ACC112 (cell line): ENCODE measurements around the gene INPP5F.

Source experiments
- H2AFZ ChIP-seq: fragments of 200-600 bp; sonication (generic); one replicate; pipeline ENCODE4 v1.6.0; 2017; ENCODE audit warnings: antibody characterized with exemption, low read length; ENCODE audit not compliant: unreplicated experiment
- H3K27ac ChIP-seq: fragments of 200-600 bp; sonication (generic); 2 replicates; pipeline ENCODE4 v1.5.1; 2014; ENCODE audit warnings: low read depth, mild to moderate bottlenecking, antibody characterized with exemption, low read length, moderate library complexity
- H3K27me3 ChIP-seq: fragments of 200-600 bp; sonication (generic); 2 replicates; pipeline ENCODE4 v1.6.1; 2014; ENCODE audit warnings: mild to moderate bottlenecking, antibody characterized with exemption, low read length, moderate library complexity, mixed read lengths; ENCODE audit not compliant: insufficient read depth
- H3K36me3 ChIP-seq: fragments of 200-600 bp; sonication (generic); 2 replicates; pipeline ENCODE4 v1.6.1; 2016; ENCODE audit warnings: mild to moderate bottlenecking, antibody characterized with exemption, low read length, moderate library complexity, mixed read lengths; ENCODE audit not compliant: insufficient read depth
- H3K4me1 ChIP-seq: fragments of 200-600 bp; sonication (generic); one replicate; pipeline ENCODE4 v1.6.1; 2016; ENCODE audit warnings: low read length, mixed read lengths; ENCODE audit not compliant: insufficient read depth, unreplicated experiment, control insufficient read depth
- H3K4me3 ChIP-seq: fragments of 200-600 bp; sonication (generic); 2 replicates; pipeline ENCODE4 v1.5.1; 2014; ENCODE audit warnings: mild to moderate bottlenecking, low read depth, low read length
- H3K79me2 ChIP-seq: fragments of 200-600 bp; sonication (generic); one replicate; pipeline ENCODE4 v1.6.0; 2016; ENCODE audit warnings: low read length; ENCODE audit not compliant: control insufficient read depth, unreplicated experiment, insufficient read depth

INPP5F gene

DNA sequence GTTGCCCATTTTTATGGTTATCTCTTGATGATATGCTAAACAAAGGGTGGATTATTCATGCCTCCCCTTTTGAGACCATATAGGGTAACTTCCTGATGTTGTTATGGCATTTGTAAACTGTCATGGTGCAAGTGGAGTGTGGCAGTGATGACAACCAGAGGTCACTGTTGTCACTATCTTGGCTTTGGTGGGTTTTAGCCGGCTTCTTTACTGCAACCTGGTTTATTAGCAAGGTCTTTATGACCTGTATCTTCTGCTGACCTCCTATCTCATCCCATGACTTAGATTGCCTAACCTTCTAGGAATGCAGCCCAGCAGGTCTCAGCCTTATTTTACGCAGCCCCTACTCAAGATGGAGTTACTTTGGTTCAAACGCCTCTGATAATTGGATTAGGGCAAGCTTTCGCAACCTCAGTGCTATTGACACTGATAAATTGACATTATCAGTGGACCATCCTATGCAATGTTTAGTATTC, 37.8 kb upstream of the INPP5F start:
- Histone ChIP-seq H3K27ac (no peak overlapping the region), H3K27me3 (no peaks in the 10 kb centered on the region), H3K79me2 (no peaks in the 10 kb centered on the region), H3K4me3 (no peak overlapping the region), H3K36me3 (no peaks in the 10 kb centered on the region), H3K4me1 (peaks cover 5% of the 10 kb centered on the region), H2AFZ (peak overlapping the region; percentile 49)

- Histone ChIP-seq H2AFZ (no peak overlapping the region), H3K27ac (no peak overlapping the region), H3K79me2 (no peaks in the 10 kb centered on the region), H3K4me3 (no peak overlapping the region), H3K36me3 (no peaks in the 10 kb centered on the region), H3K4me1 (peaks cover 5% of the 10 kb centered on the region), H3K27me3 (no peaks in the 10 kb centered on the region)
Observed at GRCh38 chr10:119689016-119689580, 36.8 kb upstream of the INPP5F start.

- Histone ChIP-seq H3K4me1 (peaks cover 5% of the 10 kb centered on the region), H3K36me3 (no peaks in the 10 kb centered on the region), H3K4me3 (no peak overlapping the region), H3K27me3 (peaks cover 9% of the 10 kb centered on the region; the same call in 1 of the 2 replicates), H2AFZ (no peak overlapping the region), H3K27ac (no peak overlapping the region), H3K79me2 (no peaks in the 10 kb centered on the region)
Observed at GRCh38 chr10:119691726-119692125, 34.1 kb upstream of the INPP5F start.

GRCh38 chr10:119693262-119693957, 32.4 kb upstream of the INPP5F start:
- H3K4me3 ChIP-seq, result no peak overlapping the region
- H3K4me1 ChIP-seq, result no peaks in the 10 kb centered on the region
- peaks cover 9% of the 10 kb centered on the region; the same call in 1 of the 2 replicates for H3K27me3 ChIP-seq
- no peak overlapping the region for H3K27ac ChIP-seq
- no peak overlapping the region for H2AFZ ChIP-seq
- no peaks in the 10 kb centered on the region for H3K36me3 ChIP-seq
- H3K79me2 ChIP-seq, result no peaks in the 10 kb centered on the region

DNA sequence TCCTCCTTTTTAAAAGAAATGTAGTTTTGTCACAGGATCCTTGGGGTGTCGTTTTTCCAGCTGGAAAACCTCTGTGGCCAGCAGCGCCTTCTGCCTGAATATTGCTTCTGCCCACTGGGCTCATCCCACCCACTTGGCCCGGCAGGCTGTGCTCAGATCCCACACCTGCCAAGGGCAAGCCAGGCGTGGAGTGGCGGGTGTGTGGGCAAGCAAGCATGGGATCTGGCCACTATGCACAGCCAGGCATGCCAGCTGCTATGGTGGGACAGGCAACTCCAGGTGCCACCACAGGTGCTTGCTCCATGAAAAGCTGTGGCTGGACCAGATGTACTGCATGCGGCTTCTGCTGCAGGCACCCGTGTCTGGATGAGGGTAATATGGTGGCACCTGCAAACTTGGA, 31.2 kb upstream of the INPP5F start:
- H3K27me3 ChIP-seq, result peaks cover 9% of the 10 kb centered on the region; the same call in 1 of the 2 replicates
- H3K4me1 ChIP-seq, result no peaks in the 10 kb centered on the region
- no peaks in the 10 kb centered on the region for H3K36me3 ChIP-seq
- H3K79me2 ChIP-seq, result no peaks in the 10 kb centered on the region
- no peak overlapping the region for H3K27ac ChIP-seq
- no peak overlapping the region for H3K4me3 ChIP-seq
- H2AFZ ChIP-seq, result no peak overlapping the region

DNA sequence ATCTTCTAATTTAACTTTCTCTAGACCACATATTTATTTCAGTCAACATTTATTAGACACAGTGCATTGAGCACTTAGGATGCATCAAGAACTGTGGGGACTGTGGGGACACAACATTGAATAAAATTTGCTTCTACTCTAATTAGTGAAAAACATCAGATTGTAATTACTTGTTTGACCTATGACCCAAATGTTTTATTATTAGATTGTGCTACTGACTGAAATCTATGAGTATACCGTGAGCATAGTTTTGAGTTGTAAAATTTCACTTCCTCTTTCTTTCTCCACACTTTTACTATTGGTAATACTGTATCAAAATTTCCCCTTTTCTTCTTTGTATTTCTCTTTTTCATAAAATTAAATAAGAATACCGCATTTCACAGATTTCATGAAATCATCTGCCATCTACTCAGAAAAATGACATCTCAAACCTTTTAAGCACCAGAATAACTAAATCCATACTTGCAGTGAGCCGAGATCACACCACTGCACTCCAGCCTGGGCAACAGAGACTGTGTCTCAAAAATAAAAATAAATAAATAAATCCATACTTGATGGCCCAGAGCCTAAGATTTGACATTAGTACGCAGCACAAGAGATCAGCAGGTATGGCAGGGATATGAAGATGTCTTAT, 25.4 kb upstream of the INPP5F start:
- no peaks in the 10 kb centered on the region for H3K79me2 ChIP-seq
- H3K27ac ChIP-seq, result no peak overlapping the region
- no peak overlapping the region for H3K4me3 ChIP-seq
- no peaks in the 10 kb centered on the region for H3K4me1 ChIP-seq
- no peaks in the 10 kb centered on the region for H3K36me3 ChIP-seq
- no peak overlapping the region for H2AFZ ChIP-seq
- peaks cover 9% of the 10 kb centered on the region; the same call in 1 of the 2 replicates for H3K27me3 ChIP-seq

DNA sequence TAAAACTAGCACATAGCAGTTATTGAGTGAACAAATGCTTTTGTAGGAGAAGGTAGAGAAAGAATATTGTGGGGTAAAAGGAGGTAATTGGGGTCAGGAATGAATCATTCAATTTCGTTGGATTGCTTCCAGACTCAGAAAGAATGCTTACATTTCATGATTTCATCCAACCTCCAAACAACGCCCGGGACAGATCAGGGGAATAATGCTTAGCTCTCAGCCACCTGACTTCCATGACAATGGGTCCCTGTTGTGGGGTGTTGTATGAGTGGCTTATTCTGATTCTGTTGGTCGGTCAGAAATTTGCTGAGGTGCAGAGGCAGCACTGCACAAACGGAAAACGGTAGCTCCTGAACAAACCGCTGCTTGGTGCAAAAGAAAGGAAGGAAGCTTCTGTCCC, 24.0 kb upstream of the INPP5F start:
- Histone ChIP-seq H3K4me1 (no peaks in the 10 kb centered on the region), H3K79me2 (no peaks in the 10 kb centered on the region), H3K4me3 (no peak overlapping the region), H3K27me3 (no peaks in the 10 kb centered on the region), H3K27ac (no peak overlapping the region), H2AFZ (no peak overlapping the region), H3K36me3 (no peaks in the 10 kb centered on the region)

DNA sequence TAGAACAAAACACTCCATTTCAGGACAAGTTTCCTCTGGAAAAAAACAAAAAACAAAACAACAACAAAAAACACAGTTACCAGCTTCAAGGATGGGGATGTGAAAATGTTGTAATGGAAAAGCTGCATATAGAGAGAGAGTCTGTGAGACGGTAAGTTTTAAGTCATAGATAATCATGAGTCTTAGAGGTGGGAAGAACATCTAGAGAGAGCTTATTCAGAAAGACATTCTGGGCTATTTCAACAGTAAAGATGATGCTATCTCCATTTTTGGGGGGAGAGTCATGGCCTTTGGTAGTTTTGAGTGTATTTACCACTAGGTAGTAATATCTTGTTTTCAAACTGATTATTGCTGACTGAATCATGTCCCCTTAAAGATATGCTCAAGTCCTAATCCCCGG, 23.3 kb upstream of the INPP5F start:
- no peak overlapping the region for H2AFZ ChIP-seq
- H3K36me3 ChIP-seq, result no peaks in the 10 kb centered on the region
- no peak overlapping the region for H3K4me3 ChIP-seq
- H3K27ac ChIP-seq, result no peak overlapping the region
- H3K27me3 ChIP-seq, result no peaks in the 10 kb centered on the region
- no peaks in the 10 kb centered on the region for H3K79me2 ChIP-seq
- H3K4me1 ChIP-seq, result no peaks in the 10 kb centered on the region

GRCh38 chr10:119703903-119704508, 21.8 kb upstream of the INPP5F start:
- H3K4me1 ChIP-seq, result no peaks in the 10 kb centered on the region
- H3K27ac ChIP-seq, result no peak overlapping the region
- no peaks in the 10 kb centered on the region for H3K27me3 ChIP-seq
- H3K36me3 ChIP-seq, result no peaks in the 10 kb centered on the region
- H3K79me2 ChIP-seq, result no peaks in the 10 kb centered on the region
- H2AFZ ChIP-seq, result no peak overlapping the region
- H3K4me3 ChIP-seq, result no peak overlapping the region

DNA sequence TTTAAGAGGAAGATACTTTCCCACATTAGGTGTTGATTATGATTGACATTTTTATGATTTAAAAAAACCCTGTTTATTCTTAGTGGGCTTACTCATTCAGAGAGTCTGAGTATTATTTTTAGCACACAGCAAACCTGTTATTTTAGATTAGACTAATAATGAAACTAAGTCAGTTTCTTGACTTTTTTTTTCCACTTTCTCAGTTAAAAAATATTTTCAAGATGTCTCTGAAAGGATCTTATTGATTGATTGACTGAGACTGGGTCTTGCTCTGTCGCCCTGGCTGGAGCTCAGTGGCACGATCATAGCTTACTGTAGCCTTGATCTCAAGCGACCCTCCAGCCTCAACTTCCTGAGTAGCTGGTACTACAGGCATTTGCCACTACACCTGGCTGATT, 20.4 kb upstream of the INPP5F start:
- Histone ChIP-seq H2AFZ (no peak overlapping the region), H3K4me1 (no peaks in the 10 kb centered on the region)

More for the DNA sequence above, 20.4 kb upstream of the INPP5F start:
- Histone ChIP-seq H3K36me3 (no peaks in the 10 kb centered on the region), H3K27ac (no peak overlapping the region), H3K4me3 (no peak overlapping the region), H3K79me2 (no peaks in the 10 kb centered on the region), H3K27me3 (no peaks in the 10 kb centered on the region)
